SK-N-SH (cell line): ENCODE measurements around the gene PFN2. TPM values are rescaled to one million over a fixed set of nuclear protein-coding genes. Genes with fewer than 3 reads are reported as not detected.

Experiments used
- CTCF ChIA-PET: fragments of 300-600, 350-600 bp; formaldehyde crosslinking; extraction: SDS; loops from one replicate; lab custom pipeline; 2021; lab: Yijun Ruan, JAX
- POLR2A ChIA-PET: fragments of 350-600 bp; sonication (Branson Sonifier 250); formaldehyde crosslinking; extraction: SDS; loops from one replicate; lab custom pipeline; 2020; ENCODE audit warnings: antibody characterized with exemption, inconsistent platforms; lab: Yijun Ruan, JAX
- DNase-seq: peaks from one replicate; pipeline ENCODE4 v3.0.0; 2012
- H2AFZ ChIP-seq: fragments of 200-600 bp; sonication (generic); 2 replicates; pipeline ENCODE4 v1.8.1; 2016; ENCODE audit warnings: antibody characterized with exemption, mild to moderate bottlenecking, low read depth
- H3F3A ChIP-seq: fragments of 200-600 bp; sonication (generic); replicated peaks from 2 replicates; pipeline ENCODE3; 2016; ENCODE audit warnings: antibody characterized with exemption, mild to moderate bottlenecking; ENCODE audit not compliant: insufficient read depth
- H3K27ac ChIP-seq, 2 experiments: fragments of 200-500 bp in 1 of 2; fragments of 200-600 bp in 1 of 2; sonication (Bioruptor generic) in 1 of 2; sonication (generic), shearing (Covaris generic) in 1 of 2; 2 replicates each; pipeline versions ENCODE4 v1.5.1 to v1.6.1; 2014 to 2016; ENCODE audit warnings: low read depth in 2 of 2, inconsistent platforms in 1 of 2, low read length in 1 of 2, mild to moderate bottlenecking in 1 of 2, mixed read lengths in 1 of 2
- H3K27me3 ChIP-seq: fragments of 200-600 bp; sonication (generic), shearing (Covaris generic); 2 replicates; pipeline ENCODE4 v1.6.1; 2016; ENCODE audit warnings: mixed run types; ENCODE audit not compliant: insufficient read depth
- H3K36me3 ChIP-seq, 2 experiments: fragments of 200-500 bp in 1 of 2; fragments of 200-600 bp in 1 of 2; sonication (Bioruptor generic) in 1 of 2; sonication (generic) in 1 of 2; replicated peaks in 1 of 2; 2 replicates each; pipeline versions ENCODE3 to v1.5.1; 2014 to 2016; ENCODE audit warnings: low read length in 1 of 2, mild to moderate bottlenecking in 1 of 2; ENCODE audit not compliant: insufficient read depth in 2 of 2, control insufficient read depth in 1 of 2
- H3K4me1 ChIP-seq, 2 experiments: fragments of 200-500 bp in 1 of 2; fragments of 200-600 bp in 1 of 2; sonication (Bioruptor generic) in 1 of 2; sonication (generic), shearing (Covaris generic) in 1 of 2; 2 replicates each; pipeline versions ENCODE4 v1.5.1 to v1.6.1; 2014 to 2016; ENCODE audit warnings: low read depth in 1 of 2, low read length in 1 of 2, mixed run types in 1 of 2; ENCODE audit not compliant: insufficient read depth in 2 of 2, control insufficient read depth in 1 of 2
- H3K4me2 ChIP-seq: fragments of 200-600 bp; sonication (generic), shearing (Covaris generic); 2 replicates; pipeline ENCODE4 v1.6.1; 2017; ENCODE audit warnings: mixed run types
- H3K4me3 ChIP-seq, 2 experiments: fragments of 200-500 bp in 1 of 2; fragments of 200-600 bp in 1 of 2; sonication (Bioruptor generic) in 1 of 2; sonication (generic), shearing (Covaris generic) in 1 of 2; 2 replicates each; pipeline versions ENCODE4 v1.5.1 to v1.8.1; 2014 to 2016; ENCODE audit warnings: low read depth in 2 of 2, inconsistent platforms in 1 of 2, low read length in 1 of 2, mild to moderate bottlenecking in 1 of 2, mixed read lengths in 1 of 2, moderate library complexity in 1 of 2
- H3K79me2 ChIP-seq: fragments of 200-600 bp; sonication (generic); 2 replicates; pipeline ENCODE4 v1.8.1; 2017; ENCODE audit warnings: mild to moderate bottlenecking; ENCODE audit not compliant: insufficient read depth
- H3K9ac ChIP-seq: fragments of 200-600 bp; sonication (generic); 2 replicates; pipeline ENCODE4 v1.6.1; 2017; ENCODE audit warnings: mixed run types
- H3K9me2 ChIP-seq: fragments of 200-600 bp; sonication (generic); 2 replicates; pipeline ENCODE4 v1.6.1; 2017; ENCODE audit warnings: mixed run types
- H3K9me3 ChIP-seq: fragments of 200-600 bp; sonication (generic); 2 replicates; pipeline ENCODE4 v1.6.1; 2017; ENCODE audit warnings: mixed run types, mild to moderate bottlenecking, moderate library complexity
- H4K20me1 ChIP-seq: fragments of 200-600 bp; sonication (generic); 2 replicates; pipeline ENCODE4 v1.6.1; 2017; ENCODE audit warnings: mild to moderate bottlenecking, mixed run types; ENCODE audit not compliant: insufficient read depth
- FOXM1 ChIP-seq: IDR thresholded peaks from 2 replicates; pipeline ENCODE4 v1.4.0; 2012; ENCODE audit warnings: low read depth, mild to moderate bottlenecking
- IRF3 ChIP-seq: fragments of 150-350 bp; IDR thresholded peaks from 2 replicates; pipeline ENCODE4 v1.6.1; 2016; ENCODE audit warnings: mild to moderate bottlenecking, low read depth, low read length
- JUND ChIP-seq: IDR thresholded peaks from 2 replicates; pipeline ENCODE4 v1.4.0; 2012
- MEF2A ChIP-seq: IDR thresholded peaks from 2 replicates; pipeline ENCODE4 v1.4.0; 2012; ENCODE audit warnings: low read depth, borderline replicate concordance
- MXI1 ChIP-seq: IDR thresholded peaks from 2 replicates; pipeline ENCODE4 v1.6.1; 2012; ENCODE audit warnings: mild to moderate bottlenecking, low read depth, low read length, improper control_type of control experiment
- NRF1 ChIP-seq: IDR thresholded peaks from 2 replicates; pipeline ENCODE4 v1.6.1; 2012; ENCODE audit warnings: low read depth, mild to moderate bottlenecking, low read length
- POLR2AphosphoS5 ChIP-seq: IDR thresholded peaks from 2 replicates; pipeline ENCODE4 v1.6.1; 2012; ENCODE audit warnings: low read depth, low read length
- RCOR1 ChIP-seq: fragments of 150-350 bp; IDR thresholded peaks from 2 replicates; pipeline ENCODE4 v1.6.1; 2017; ENCODE audit warnings: antibody characterized with exemption, low read length
- REST ChIP-seq: IDR thresholded peaks from 2 replicates; pipeline ENCODE4 v1.6.1; 2012; ENCODE audit warnings: mild to moderate bottlenecking, low read depth, low read length, moderate library complexity
- TEAD4 ChIP-seq: IDR thresholded peaks from 2 replicates; pipeline ENCODE4 v1.4.0; 2012; ENCODE audit warnings: mild to moderate bottlenecking, borderline replicate concordance; ENCODE audit not compliant: insufficient read depth
- WGBS: methylation state at CpG from one replicate; pipeline ENCODE4 v1.1.6; 2017; ENCODE audit warnings: low lambda C conversion rate; 5-methylcytosine and 5-hydroxymethylcytosine counted together
- polyA plus RNA-seq, 3 experiments: library from polyadenylated mRNA; depleted of rRNA; stranded (reverse); fragments of >200 nt; gene quantifications; 2 replicates each; pipeline ENCODE4 v1.2.3, GENCODE V29; 2012

PFN2 gene
- polyA plus RNA-seq, 1 of the 3 experiments (the other 2 are of a cell fraction): 594 TPM

GRCh38 chr3:149971403-149972075, 844 bp upstream of the PFN2 start:
- no peaks in the 10 kb centered on the region for H3K9me2 ChIP-seq
- H3K36me3 ChIP-seq: peaks cover 18 to 30% of the 10 kb centered on the region in 2 experiments
- H3K79me2 ChIP-seq: peaks cover 69% of the 10 kb centered on the region
- peaks cover 5% of the 10 kb centered on the region; the same call in 1 of the 2 replicates for H3K9me3 ChIP-seq
- peaks cover 19% of the 10 kb centered on the region for H4K20me1 ChIP-seq
- POLR2A ChIA-PET: interaction anchor here (0.7 to 1.7 kb wide), 8 partner anchors 92 to 792 kb away, joined by 3 to 7 read pairs (median 4); partner anchors contain the start of genes SERP1 and SIAH2
- H3K4me3 ChIP-seq: peak overlapping the region; percentile 76 to 93
- DNase-seq: no peak
- CTCF ChIA-PET: interaction anchor here (0.6 to 11.5 kb wide), 9 partner anchors 14 to 409 kb away, joined by 3 to 134 read pairs (median 4); no protein-coding TSS in a partner anchor
- TF ChIP-seq TEAD4 (no peak), NRF1 (no peak), REST (no peak), MEF2A (no peak), FOXM1 (no peak), RCOR1 (no peak), IRF3 (no peak), POLR2AphosphoS5 (no peak; the same call in 1 of the 2 replicates), MXI1 (peak; percentile 1; the same call in 1 of the 2 replicates), JUND (0 out of 2 replicates have a peak, but pooled peaks have one; percentile 0)
- TF ChIP-seq, all 33 proteins: peak for 2
- Histone ChIP-seq H3K27me3 (no peaks in the 10 kb centered on the region), H3K4me1 (peaks cover 0 to 9% of the 10 kb centered on the region in 2 experiments; a peak in 2 of 4 replicates), H3K9ac (peak overlapping the region; percentile 96), H3K27ac (peak overlapping the region; percentile 94 to 98), H3F3A (peaks cover 33% of the 10 kb centered on the region), H3K4me2 (peak overlapping the region; percentile 80), H2AFZ (peak overlapping the region; percentile 76)
- WGBS: 1% methylated on average over 28 of the region's 42 CpGs
